SJCRH30 (cell line): ENCODE measurements around the gene WNT7A. TPM values are rescaled to one million over a fixed set of nuclear protein-coding genes. Genes with fewer than 3 reads are reported as not detected.
"Not testable (repeated sequence)": the region's sequence is repeated elsewhere in the genome, so short reads cannot be mapped to it uniquely, and the experiment has no call there.

Experiments
- DNase-seq, 2 experiments: peaks; one replicate each; pipeline ENCODE4 v3.0.0-alpha.2; 2015 to 2020
- H3K27ac ChIP-seq: fragments of 250-450 bp; sonication (Bioruptor Pico); 2 replicates; pipeline ENCODE4 v1.5.1; 2020; ENCODE audit warnings: mild to moderate bottlenecking, moderate library complexity
- H3K27me3 ChIP-seq: fragments of 250-450 bp; sonication (Bioruptor Pico); 2 replicates; pipeline ENCODE4 v1.5.1; 2020; ENCODE audit warnings: mild to moderate bottlenecking, moderate library complexity
- H3K36me3 ChIP-seq: fragments of 250-450 bp; sonication (Bioruptor Pico); 2 replicates; pipeline ENCODE4 v1.5.1; 2020; ENCODE audit warnings: mild to moderate bottlenecking, moderate library complexity
- H3K4me1 ChIP-seq: fragments of 250-450 bp; sonication (Bioruptor Pico); 2 replicates; pipeline ENCODE4 v1.5.1; 2020; ENCODE audit warnings: mild to moderate bottlenecking, moderate library complexity
- H3K4me3 ChIP-seq: fragments of 250-450 bp; sonication (Bioruptor Pico); 2 replicates; pipeline ENCODE4 v1.5.1; 2020; ENCODE audit warnings: mild to moderate bottlenecking, moderate library complexity
- H3K9me3 ChIP-seq: fragments of 250-450 bp; sonication (Bioruptor Pico); replicated peaks from 2 replicates; pipeline ENCODE4 v1.5.1; 2020; ENCODE audit warnings: mild to moderate bottlenecking, moderate library complexity
- total RNA-seq: library from RNA; depleted of rRNA; stranded (reverse); fragments of >200 nt; shearing (Covaris generic); gene quantifications from 2 replicates; pipeline ENCODE4 v1.2.3, GENCODE V29; 2014

WNT7A gene
- total RNA-seq, 1 experiment from 2014 or later: not detected

GRCh38 chr3:13863382-13863952 lies 16.4 kb downstream of the WNT7A start:
- DNase-seq: no peak
- no peak overlapping the region for H3K27ac ChIP-seq
- no peaks in the 10 kb centered on the region for H3K36me3 ChIP-seq
- peaks cover 7% of the 10 kb centered on the region; the same call in 1 of the 2 replicates for H3K27me3 ChIP-seq
- H3K4me1 ChIP-seq: no peaks in the 10 kb centered on the region
- no peak overlapping the region for H3K4me3 ChIP-seq
- H3K9me3 ChIP-seq: no peaks in the 10 kb centered on the region

GRCh38 chr3:13861461-13861860 lies 18.4 kb downstream of the WNT7A start:
- Histone ChIP-seq H3K4me1 (no peaks in the 10 kb centered on the region), H3K27ac (no peak overlapping the region), H3K4me3 (no peak overlapping the region), H3K36me3 (no peaks in the 10 kb centered on the region), H3K9me3 (no peaks in the 10 kb centered on the region), H3K27me3 (peaks cover 7% of the 10 kb centered on the region; the same call in 1 of the 2 replicates)
- no peak for DNase-seq

GRCh38 chr3:13860001-13860400 lies 19.9 kb downstream of the WNT7A start:
- DNase-seq: no peak
- H3K27me3 ChIP-seq: peaks cover 7% of the 10 kb centered on the region; the same call in 1 of the 2 replicates
- no peaks in the 10 kb centered on the region for H3K36me3 ChIP-seq
- H3K4me1 ChIP-seq: no peaks in the 10 kb centered on the region
- H3K4me3 ChIP-seq: no peak overlapping the region
- no peak overlapping the region for H3K27ac ChIP-seq
- no peaks in the 10 kb centered on the region for H3K9me3 ChIP-seq

DNA sequence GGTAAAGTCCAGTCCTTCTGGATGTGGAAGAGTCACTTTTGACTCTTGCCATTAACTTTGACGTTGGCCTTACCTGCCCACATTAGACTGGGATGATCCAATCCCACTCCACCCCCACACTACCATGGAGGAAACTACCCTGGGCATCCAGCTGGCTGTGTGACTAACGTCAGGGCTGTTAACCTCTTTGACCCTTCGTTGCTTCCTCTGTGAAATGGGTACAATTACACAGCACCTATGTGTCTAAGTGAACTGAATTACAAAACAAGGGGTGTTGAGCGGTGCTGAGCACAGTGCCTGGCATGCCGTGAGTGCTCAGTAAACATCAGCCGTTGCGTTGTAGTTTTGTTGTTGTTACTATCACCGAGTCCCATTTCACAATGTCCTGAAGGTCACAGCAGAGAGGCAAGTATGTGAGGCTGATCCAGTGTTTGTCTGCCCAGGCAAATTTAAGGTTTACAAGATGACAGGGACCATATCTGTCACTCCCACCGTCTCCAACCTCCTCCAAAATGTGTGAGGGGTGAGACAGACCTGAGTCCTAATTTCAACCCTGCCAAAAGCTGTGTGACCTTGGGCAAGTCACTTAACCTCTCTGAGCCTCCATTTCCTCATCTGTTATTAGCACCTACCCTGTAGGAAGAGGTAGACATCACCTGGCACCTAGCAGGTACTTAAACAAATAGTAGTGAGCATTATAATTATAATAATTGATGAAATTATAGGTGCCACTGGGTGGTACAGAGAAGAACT lies 20.9 kb downstream of the WNT7A start:
- Histone ChIP-seq H3K27me3 (peaks cover 7% of the 10 kb centered on the region; the same call in 1 of the 2 replicates), H3K9me3 (no peaks in the 10 kb centered on the region), H3K4me1 (no peaks in the 10 kb centered on the region), H3K4me3 (no peak overlapping the region), H3K27ac (no peak overlapping the region), H3K36me3 (no peaks in the 10 kb centered on the region)
- DNase-seq: no peak

- H3K27me3 ChIP-seq: peaks cover 5% of the 10 kb centered on the region; the same call in 1 of the 2 replicates
- H3K4me3 ChIP-seq: no peak overlapping the region
- no peak overlapping the region for H3K27ac ChIP-seq
- no peaks in the 10 kb centered on the region for H3K36me3 ChIP-seq
- no peaks in the 10 kb centered on the region for H3K9me3 ChIP-seq
- no peak for DNase-seq
- no peaks in the 10 kb centered on the region for H3K4me1 ChIP-seq
Measured at GRCh38 chr3:13857702-13858380, 22.0 kb downstream of the WNT7A start.

DNA sequence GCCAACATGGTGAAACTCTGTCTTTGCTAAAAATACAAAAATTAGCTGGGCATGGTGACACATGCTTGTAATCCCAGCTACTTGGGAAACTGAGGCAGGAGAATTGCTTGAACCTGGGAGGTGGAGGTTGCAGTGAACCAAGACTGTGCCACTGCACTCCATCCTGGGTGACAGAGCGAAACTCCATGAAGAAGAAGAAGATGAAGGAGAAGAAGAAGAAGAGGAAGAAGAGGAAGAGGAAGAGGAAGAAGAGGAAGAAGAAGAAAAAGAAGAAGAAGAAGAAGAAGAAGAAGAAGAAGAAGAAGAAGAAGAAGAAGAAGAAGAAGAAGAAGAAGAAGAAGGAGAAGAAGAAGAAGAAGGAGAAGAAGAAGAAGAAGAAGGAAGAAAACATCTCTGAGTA lies 23.2 kb downstream of the WNT7A start:
- H3K4me3 ChIP-seq, H3K27me3 ChIP-seq, H3K9me3 ChIP-seq: not testable (repeated sequence)

GRCh38 chr3:13856006-13856405 lies 23.9 kb downstream of the WNT7A start:
- Histone ChIP-seq H3K27me3 (peaks cover 3% of the 10 kb centered on the region; the same call in 1 of the 2 replicates), H3K27ac (no peak overlapping the region), H3K36me3 (no peaks in the 10 kb centered on the region), H3K4me3 (no peak overlapping the region), H3K9me3 (no peaks in the 10 kb centered on the region), H3K4me1 (no peaks in the 10 kb centered on the region)
- DNase-seq: no peak

More for the DNA sequence above, 23.2 kb downstream of the WNT7A start:
- H3K4me1 ChIP-seq, H3K36me3 ChIP-seq, DNase-seq, H3K27ac ChIP-seq: not testable (repeated sequence)

GRCh38 chr3:13854492-13854891 lies 25.4 kb downstream of the WNT7A start:
- DNase-seq: no peak
- no peak overlapping the region for H3K27ac ChIP-seq
- peaks cover 8% of the 10 kb centered on the region; the same call in 1 of the 2 replicates for H3K27me3 ChIP-seq
- no peak overlapping the region for H3K4me3 ChIP-seq
- H3K36me3 ChIP-seq: no peaks in the 10 kb centered on the region
- no peaks in the 10 kb centered on the region for H3K9me3 ChIP-seq
- no peaks in the 10 kb centered on the region for H3K4me1 ChIP-seq

DNA sequence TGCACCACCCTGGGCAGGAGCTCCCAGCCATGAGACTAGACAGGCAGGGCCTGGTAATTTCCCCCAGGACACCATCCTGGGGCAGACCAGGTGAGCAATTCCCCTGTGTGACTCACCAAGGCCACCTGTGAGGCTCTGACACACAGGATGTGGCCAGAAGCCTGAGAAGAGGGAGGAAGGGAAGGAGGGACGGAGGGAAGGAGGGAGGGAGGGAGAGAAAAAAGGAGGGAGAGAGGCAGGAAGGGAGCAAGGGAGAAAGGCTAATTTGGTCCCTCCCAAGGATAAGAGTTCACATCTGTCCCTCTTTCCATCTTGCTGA lies 25.9 kb downstream of the WNT7A start:
- Histone ChIP-seq H3K9me3 (no peaks in the 10 kb centered on the region), H3K4me1 (no peaks in the 10 kb centered on the region), H3K4me3 (no peak overlapping the region), H3K27ac (no peak overlapping the region), H3K36me3 (no peaks in the 10 kb centered on the region), H3K27me3 (peaks cover 8% of the 10 kb centered on the region; the same call in 1 of the 2 replicates)
- DNase-seq: no peak

GRCh38 chr3:13853256-13853977 lies 26.5 kb downstream of the WNT7A start:
- peaks cover 8% of the 10 kb centered on the region; the same call in 1 of the 2 replicates for H3K27me3 ChIP-seq
- no peak overlapping the region for H3K27ac ChIP-seq

DNA sequence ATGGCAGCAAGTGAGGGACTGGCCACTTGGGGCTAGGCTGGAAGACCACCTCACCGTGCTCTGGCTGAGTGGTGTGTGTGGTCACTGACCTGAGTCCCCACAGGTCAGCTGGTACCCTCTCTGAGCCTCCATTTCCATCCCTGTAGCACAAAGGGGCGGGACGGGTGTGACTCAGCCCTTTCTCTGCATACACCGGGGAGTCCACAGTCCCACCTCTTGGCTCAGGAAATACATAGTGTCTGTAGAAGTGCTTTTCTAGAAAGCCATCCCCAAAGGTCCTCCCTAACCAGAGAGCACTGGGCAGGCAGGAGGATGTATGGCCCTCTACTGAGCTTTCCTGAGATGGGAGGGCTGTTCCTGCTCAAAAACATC lies 27.2 kb downstream of the WNT7A start:
- H3K4me3 ChIP-seq: no peak overlapping the region
- H3K27ac ChIP-seq: no peak overlapping the region
- no peaks in the 10 kb centered on the region for H3K9me3 ChIP-seq
- H3K27me3 ChIP-seq: peaks cover 8% of the 10 kb centered on the region; the same call in 1 of the 2 replicates
- H3K4me1 ChIP-seq: no peaks in the 10 kb centered on the region
- H3K36me3 ChIP-seq: no peaks in the 10 kb centered on the region
- DNase-seq: no peak

More at GRCh38 chr3:13853256-13853977, 26.5 kb downstream of the WNT7A start:
- no peak for DNase-seq
- no peaks in the 10 kb centered on the region for H3K4me1 ChIP-seq
- H3K9me3 ChIP-seq: no peaks in the 10 kb centered on the region
- H3K36me3 ChIP-seq: no peaks in the 10 kb centered on the region
- H3K4me3 ChIP-seq: no peak overlapping the region

DNA sequence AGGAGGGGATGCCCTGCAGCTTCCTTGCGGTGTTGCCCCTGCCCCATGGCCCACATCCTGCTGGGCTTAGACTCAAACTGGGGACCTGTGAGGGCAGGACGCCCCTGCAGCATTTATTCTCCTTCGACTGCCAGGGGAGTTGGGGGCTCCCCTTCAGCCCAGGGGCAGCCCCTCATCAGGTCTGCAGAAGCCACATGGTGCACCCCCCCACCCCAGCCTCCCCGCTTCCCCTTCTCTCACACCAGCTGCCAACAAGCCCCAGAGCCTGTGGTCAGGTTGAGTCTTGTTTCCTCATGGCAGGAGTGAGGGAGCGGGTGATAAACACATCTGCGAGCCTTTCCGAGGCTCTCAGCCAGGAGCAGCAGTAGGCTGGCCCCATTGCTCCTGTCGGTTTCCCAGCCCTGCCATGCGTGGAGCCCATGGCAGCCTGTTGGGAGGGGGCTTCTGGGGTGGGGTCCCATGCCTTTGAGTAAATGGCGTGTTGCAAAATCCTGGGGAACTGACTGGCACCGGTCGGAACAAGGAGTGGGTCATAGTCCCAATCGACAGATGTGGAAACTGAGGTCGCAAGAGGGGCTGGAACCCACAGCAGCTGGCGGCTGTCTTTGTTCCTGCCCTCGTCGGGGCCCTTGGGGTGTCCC lies 27.8 kb downstream of the WNT7A start:
- H3K9me3 ChIP-seq: no peaks in the 10 kb centered on the region
- no peaks in the 10 kb centered on the region for H3K4me1 ChIP-seq
- no peaks in the 10 kb centered on the region for H3K36me3 ChIP-seq
- peaks cover 8% of the 10 kb centered on the region; the same call in 1 of the 2 replicates for H3K27me3 ChIP-seq
- no peak overlapping the region for H3K27ac ChIP-seq
- H3K4me3 ChIP-seq: no peak overlapping the region
- no peak for DNase-seq

DNA sequence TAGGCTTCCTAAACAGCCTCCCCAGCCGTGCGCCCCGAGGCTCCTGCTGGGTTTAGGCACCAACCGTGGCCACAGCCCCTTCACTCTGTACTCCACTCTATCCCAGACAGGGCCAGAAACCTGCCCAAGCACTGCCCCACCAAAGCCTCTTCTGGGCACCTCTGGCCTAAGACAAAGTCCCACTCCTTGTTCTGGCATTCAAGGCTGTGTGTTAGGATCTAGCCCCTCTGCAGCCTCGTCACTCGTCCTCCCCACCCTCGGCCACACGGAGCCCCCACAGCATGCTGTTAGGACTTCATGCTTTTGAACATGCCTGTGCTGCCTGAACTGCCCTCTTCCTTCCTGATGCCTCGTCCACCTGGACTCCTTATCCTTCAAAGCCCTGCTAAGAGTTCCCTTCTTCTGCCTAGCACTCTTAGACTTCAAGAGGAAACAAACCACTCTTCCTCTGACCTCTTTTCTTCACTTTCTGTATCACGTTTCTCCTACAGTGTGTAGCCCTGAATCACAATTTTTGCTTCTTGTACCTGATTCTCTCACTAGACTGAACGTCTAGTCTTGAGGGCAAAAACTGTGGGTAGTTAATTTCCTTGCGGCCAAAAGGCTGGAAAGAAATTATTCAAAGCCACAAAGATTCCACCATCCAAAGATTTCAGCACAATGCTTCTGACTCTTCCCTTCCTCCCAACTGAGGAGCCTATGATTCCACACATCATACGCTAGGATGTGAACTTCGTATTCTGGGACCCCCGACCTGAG lies 28.6 kb downstream of the WNT7A start:
- H3K27ac ChIP-seq: no peak overlapping the region
- H3K9me3 ChIP-seq: no peaks in the 10 kb centered on the region
- peaks cover 8% of the 10 kb centered on the region; the same call in 1 of the 2 replicates for H3K27me3 ChIP-seq
- no peaks in the 10 kb centered on the region for H3K36me3 ChIP-seq
- no peaks in the 10 kb centered on the region for H3K4me1 ChIP-seq
- H3K4me3 ChIP-seq: no peak overlapping the region
- no peak for DNase-seq
